Measurements from ENCODE around the gene TMEM161A. TPM values are rescaled to one million over a fixed set of nuclear protein-coding genes. Genes with fewer than 3 reads are reported as not detected.
"Not testable (repeated sequence)": the region's sequence is repeated elsewhere in the genome, so short reads cannot be mapped to it uniquely, and the experiment has no call there.

Gene TMEM161A
- total and polyA plus RNA-seq, 9 of the 15 experiments (the other 6 are each of a cell fraction or from before 2014, with no cell fraction given), result 0.63 to 92.3 (median 38.9) TPM

- Histone ChIP-seq H2AFZ (ENCODE audit: low read depth, low read length) (no peak overlapping the region), H3K9ac (ENCODE audit: insufficient read depth in 1 of 2, low read depth in 2 of 2, low read length in 2 of 2) (peak overlapping the region in 1 of 2 experiments; percentile 41; a peak in 1 of 4 replicates), H3K9me3 (replicated peaks; ENCODE audit: control insufficient read depth, insufficient read depth, low read depth, low read length) (no peaks in the 10 kb centered on the region), H4K20me1 (replicated peaks; ENCODE audit: control insufficient read depth, insufficient read depth, low read length) (no peaks in the 10 kb centered on the region), H3K79me2 (ENCODE audit: control insufficient read depth, insufficient read depth, low read length) (no peaks in the 10 kb centered on the region), H3K4me2 (ENCODE audit: insufficient read depth, low read length) (no peak overlapping the region), H3K36me3 (ENCODE audit: control insufficient read depth, insufficient read depth, low read length) (no peaks in the 10 kb centered on the region), H3K4me3 (no peak overlapping the region), H3K27me3 (ENCODE audit: control insufficient read depth in 2 of 2, insufficient read depth in 2 of 2, low read length in 2 of 2) (no peaks in the 10 kb centered on the region), H3K4me1 (replicated peaks in 1 of 2; ENCODE audit: control insufficient read depth in 2 of 2, insufficient read depth in 2 of 2, low read length in 2 of 2) (peaks cover 0 to 22% of the 10 kb centered on the region in 2 experiments; a peak in 2 of 5 replicates), H3K9me1 (ENCODE audit: control insufficient read depth, insufficient read depth, low read length) (no peaks in the 10 kb centered on the region), H3K27ac (ENCODE audit: extremely low read depth, low read depth, low read length) (no peak overlapping the region)
- intact Hi-C loops (cut with micrococcal nuclease), result no loop called here
- ChIA-PET CTCF (ENCODE audit: low intra/inter-chr PET ratio) (no interaction called here), POLR2A (no interaction called here)
- ATAC-seq (no peak), DNase-seq (ENCODE audit: extremely low read depth in 1 of 4, low spot score in 3 of 4) (no peak), FAIRE-seq (no peak)
- BruUV-seq (replicated peaks), result no TSS peak
- TF ChIP-seq ZNF76 (CRISPR knock-in tag; IDR thresholded peaks at IDR 0.05; ENCODE audit: borderline replicate concordance), result no peak
- 22% methylated on average over 1 of the region's 2 CpGs for WGBS (ENCODE audit: insufficient coverage, low coverage, missing lambda C conversion rate)
- in situ Hi-C loops (cut with MboI), result no loop called here
Observed at GRCh38 chr19:19149435-19149834, 11.2 kb upstream of the TMEM161A start.

DNA sequence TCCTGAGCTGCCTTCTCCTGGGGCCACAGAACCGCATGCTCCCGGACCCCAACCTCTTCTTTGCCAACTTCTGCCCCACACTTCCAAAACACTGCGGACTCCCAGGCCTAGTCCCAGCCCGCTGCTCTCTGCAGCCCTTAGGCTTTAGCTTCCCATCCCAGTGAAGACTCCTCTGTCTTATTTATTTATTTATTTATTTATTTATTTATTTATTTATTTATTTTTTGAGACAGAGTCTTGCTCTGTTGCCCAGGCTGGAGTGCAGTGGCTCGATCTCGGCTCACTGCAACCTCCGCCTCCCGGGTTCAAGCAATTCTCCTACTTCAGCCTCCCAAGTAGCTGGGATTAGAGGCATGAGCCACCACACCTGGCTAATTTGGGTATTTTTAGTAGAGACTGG is 10.2 kb upstream of the TMEM161A start:
- TF ChIP-seq ZNF121 (CRISPR knock-in tag; conservative IDR thresholded peaks at IDR 0.05), result peak; percentile 19; the same call in 1 of the 2 replicates
- H3K27me3 ChIP-seq (ENCODE audit: control insufficient read depth in 2 of 2, insufficient read depth in 2 of 2, low read length in 2 of 2); H3K9ac ChIP-seq (ENCODE audit: insufficient read depth in 1 of 2, low read depth in 2 of 2, low read length in 2 of 2); BruUV-seq (replicated peaks); H3K36me3 ChIP-seq (ENCODE audit: control insufficient read depth, insufficient read depth, low read length); ATAC-seq; H3K4me2 ChIP-seq (ENCODE audit: insufficient read depth, low read length); H3K79me2 ChIP-seq (ENCODE audit: control insufficient read depth, insufficient read depth, low read length); in situ Hi-C loops (cut with MboI); H3K9me3 ChIP-seq (replicated peaks; ENCODE audit: control insufficient read depth, insufficient read depth, low read depth, low read length); FAIRE-seq; H3K9me1 ChIP-seq (ENCODE audit: control insufficient read depth, insufficient read depth, low read length); H3K4me3 ChIP-seq; H4K20me1 ChIP-seq (replicated peaks; ENCODE audit: control insufficient read depth, insufficient read depth, low read length); H2AFZ ChIP-seq (ENCODE audit: low read depth, low read length); H3K27ac ChIP-seq (ENCODE audit: extremely low read depth, low read depth, low read length); intact Hi-C loops (cut with micrococcal nuclease); DNase-seq (ENCODE audit: extremely low read depth in 1 of 4, low spot score in 3 of 4); CTCF ChIA-PET (ENCODE audit: low intra/inter-chr PET ratio): not testable (repeated sequence)
- POLR2A ChIA-PET, result interaction anchor here (0.8 kb wide), 1 partner anchor 22 kb away, joined by 3 read pairs; the partner anchor contains the start of gene MEF2B
- H3K4me1 ChIP-seq (replicated peaks in 1 of 2; ENCODE audit: control insufficient read depth in 2 of 2, insufficient read depth in 2 of 2, low read length in 2 of 2), result peaks cover 0 to 22% of the 10 kb centered on the region in 2 experiments; a peak in 2 of 5 replicates
- WGBS (ENCODE audit: insufficient coverage, low coverage, missing lambda C conversion rate), result 78% methylated on average over 8 of the region's 8 CpGs
